ENCODE results near the gene PPP2R5D.

DNA sequence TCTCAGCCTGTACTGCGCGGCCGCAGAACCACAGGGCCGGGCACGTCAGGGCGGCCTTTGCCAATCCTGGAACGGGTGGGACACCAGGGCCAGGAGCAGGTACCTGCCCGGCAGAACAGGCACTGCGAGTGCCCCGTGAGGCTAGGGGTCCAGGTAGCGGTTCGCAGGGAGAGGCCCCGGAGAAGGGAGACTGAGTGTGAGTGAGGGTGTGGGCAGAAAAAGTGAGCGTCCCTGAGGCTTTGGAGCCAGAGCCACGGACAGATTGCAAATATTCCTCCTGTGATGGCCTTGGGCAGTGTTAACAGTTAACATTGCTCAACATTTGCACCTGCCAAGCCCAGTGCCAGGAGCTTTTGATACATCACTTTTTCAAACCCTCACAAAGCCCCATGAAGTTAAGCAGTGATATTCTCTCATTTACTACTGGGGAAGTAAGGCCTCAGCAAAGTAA is 23.3 kb upstream of the PPP2R5D start:
- TF ChIP-seq, protein P1, sequence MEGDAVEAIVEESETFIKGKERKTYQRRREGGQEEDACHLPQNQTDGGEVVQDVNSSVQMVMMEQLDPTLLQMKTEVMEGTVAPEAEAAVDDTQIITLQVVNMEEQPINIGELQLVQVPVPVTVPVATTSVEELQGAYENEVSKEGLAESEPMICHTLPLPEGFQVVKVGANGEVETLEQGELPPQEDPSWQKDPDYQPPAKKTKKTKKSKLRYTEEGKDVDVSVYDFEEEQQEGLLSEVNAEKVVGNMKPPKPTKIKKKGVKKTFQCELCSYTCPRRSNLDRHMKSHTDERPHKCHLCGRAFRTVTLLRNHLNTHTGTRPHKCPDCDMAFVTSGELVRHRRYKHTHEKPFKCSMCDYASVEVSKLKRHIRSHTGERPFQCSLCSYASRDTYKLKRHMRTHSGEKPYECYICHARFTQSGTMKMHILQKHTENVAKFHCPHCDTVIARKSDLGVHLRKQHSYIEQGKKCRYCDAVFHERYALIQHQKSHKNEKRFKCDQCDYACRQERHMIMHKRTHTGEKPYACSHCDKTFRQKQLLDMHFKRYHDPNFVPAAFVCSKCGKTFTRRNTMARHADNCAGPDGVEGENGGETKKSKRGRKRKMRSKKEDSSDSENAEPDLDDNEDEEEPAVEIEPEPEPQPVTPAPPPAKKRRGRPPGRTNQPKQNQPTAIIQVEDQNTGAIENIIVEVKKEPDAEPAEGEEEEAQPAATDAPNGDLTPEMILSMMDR (IDR thresholded peaks at IDR 0.05) = no peak
- no peak for TF ChIP-seq POLR2A (IDR thresholded peaks at IDR 0.05)
